ENCODE results near the gene UPK3BL1.
"Not testable (repeated sequence)": the region's sequence is repeated elsewhere in the genome, so short reads cannot be mapped to it uniquely, and the experiment has no call there.

DNA sequence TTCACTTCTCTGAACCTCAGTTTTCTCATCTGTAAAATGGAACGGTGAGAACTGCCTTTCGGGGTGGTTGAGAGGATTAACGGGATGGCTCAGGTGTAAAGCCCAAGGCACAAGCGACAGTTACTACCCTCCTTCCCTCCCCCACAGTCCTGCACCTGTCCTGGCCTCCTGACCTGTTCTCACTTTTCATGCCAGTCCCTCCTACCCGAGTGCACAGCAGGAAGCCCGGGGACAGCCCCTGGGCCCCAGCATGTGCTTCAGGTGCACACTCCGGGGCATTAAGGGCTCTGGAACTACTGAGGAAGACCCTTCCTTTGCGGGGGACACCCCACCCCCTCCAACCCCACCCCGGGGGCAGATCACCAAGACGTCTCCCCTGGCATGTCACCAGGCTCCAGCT is 26.7 kb downstream of the UPK3BL1 start:
- not testable (repeated sequence) for TF ChIP-seq CTCF, POLR2A (IDR thresholded peaks at IDR 0.05)

All from lower leg skin (tissue), 3 donors.